A673 (cell line): ENCODE results near the gene BBS9. TPM values are rescaled to one million over a fixed set of nuclear protein-coding genes. Genes with fewer than 3 reads are reported as not detected.

Experiments used
- BruUV-seq: library from RNA; stranded (reverse); fragments of 400-500 nt; replicated peaks from 2 replicates; lab custom pipeline; 2021; lab: Mats Ljungman, UMichigan
- CTCF ChIA-PET: fragments of 300-600 bp; sonication (Branson Sonifier 250); formaldehyde crosslinking; loops from one replicate; lab custom pipeline; 2022; ENCODE audit warnings: antibody characterized with exemption; lab: Charles Lee
- POLR2A ChIA-PET: fragments of 300-600 bp; sonication (Branson Sonifier 250); formaldehyde crosslinking; loops from one replicate; lab custom pipeline; 2022; ENCODE audit warnings: antibody characterized with exemption; ENCODE audit not compliant: low non-redundant PET; lab: Charles Lee
- DNase-seq: peaks from one replicate; pipeline ENCODE4 v3.0.0-alpha.2; 2015; ENCODE audit warnings: low spot score
- H3K27ac ChIP-seq: fragments of 200-600 bp; sonication (generic); 2 replicates; pipeline ENCODE4 v1.5.1; 2016; ENCODE audit warnings: mixed run types, low read depth, mild to moderate bottlenecking, mixed read lengths, antibody characterized with exemption, low read length; ENCODE audit not compliant: poor library complexity, severe bottlenecking
- H3K27me3 ChIP-seq: fragments of 200-600 bp; sonication (generic); replicated peaks from 2 replicates; pipeline ENCODE4 v1.6.1; 2017; ENCODE audit warnings: mixed run types, low read depth, mild to moderate bottlenecking, mixed read lengths, antibody characterized with exemption, low read length; ENCODE audit not compliant: insufficient read depth, poor library complexity
- H3K36me3 ChIP-seq: fragments of 200-600 bp; sonication (generic); 2 replicates; pipeline ENCODE4 v1.6.1; 2016; ENCODE audit warnings: mixed run types, mild to moderate bottlenecking, mixed read lengths, antibody characterized with exemption, low read length; ENCODE audit not compliant: insufficient read depth, poor library complexity, severe bottlenecking
- H3K4me1 ChIP-seq: fragments of 200-600 bp; sonication (generic); 2 replicates; pipeline ENCODE4 v1.6.1; 2017; ENCODE audit warnings: mixed run types, mild to moderate bottlenecking, mixed read lengths, antibody characterized with exemption, low read length; ENCODE audit not compliant: insufficient read depth, poor library complexity, severe bottlenecking
- H3K4me3 ChIP-seq: fragments of 200-600 bp; sonication (generic); 2 replicates; pipeline ENCODE4 v1.5.1; 2016; ENCODE audit warnings: low read depth, mixed run types, mild to moderate bottlenecking, mixed read lengths, low read length; ENCODE audit not compliant: poor library complexity, severe bottlenecking
- H3K9me3 ChIP-seq: fragments of 200-600 bp; sonication (generic); 2 replicates; pipeline ENCODE4 v1.6.1; 2016; ENCODE audit warnings: mixed run types, low read depth, mild to moderate bottlenecking, mixed read lengths, antibody characterized with exemption, low read length; ENCODE audit not compliant: poor library complexity, severe bottlenecking
- EZH2 ChIP-seq: fragments of 200-600 bp; sonication (generic); IDR thresholded peaks from 2 replicates; pipeline ENCODE4 v1.6.1; 2017; ENCODE audit warnings: borderline replicate concordance, low read depth, mild to moderate bottlenecking, mixed read lengths, antibody characterized with exemption, low read length; ENCODE audit not compliant: poor library complexity, severe bottlenecking
- intact Hi-C: fragments of 100-400 bp; cut with micrococcal nuclease; formaldehyde crosslinking; loops from one replicate; pipeline ENCODE4 v1.10.0; 2022; ENCODE audit not compliant: unreplicated experiment
- total RNA-seq: library from RNA; stranded (reverse); gene quantifications from 2 replicates; pipeline ENCODE4 v1.2.3, GENCODE V29; 2021
- TF ChIP-seq, protein P1 (sequence below): fragments of 300-800, 200-600 bp; sonication (generic); conservative IDR thresholded peaks from 2 replicates; pipeline ENCODE4 v1.5.1; 2017; ENCODE audit warnings: low read depth, mild to moderate bottlenecking, antibody characterized with exemption, low read length, moderate library complexity, mixed read lengths

Gene BBS9
- total RNA-seq, 1 experiment from 2014 or later: 9.4 TPM

DNA sequence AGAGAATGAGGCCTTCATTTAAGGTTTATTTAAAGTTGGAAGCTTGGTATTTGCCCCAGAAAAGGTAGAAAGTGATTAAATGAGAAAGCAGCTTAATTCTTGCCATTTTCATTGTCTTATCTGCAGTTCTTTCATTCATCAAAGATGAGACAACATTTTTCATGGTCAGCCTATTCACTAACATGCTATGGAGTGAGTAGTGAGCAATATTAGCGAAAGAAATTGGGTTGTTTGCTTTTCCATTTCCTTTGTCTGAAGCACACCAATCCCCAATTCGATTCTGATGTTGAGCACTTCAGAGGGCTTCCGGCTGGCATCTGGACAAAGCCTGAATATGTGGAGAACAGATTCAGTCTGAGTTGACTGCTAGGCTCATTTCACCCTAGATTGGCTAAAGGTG is 317.2 kb downstream of the BBS9 start:
- no peak for TF ChIP-seq EZH2
- TF ChIP-seq, protein P1, sequence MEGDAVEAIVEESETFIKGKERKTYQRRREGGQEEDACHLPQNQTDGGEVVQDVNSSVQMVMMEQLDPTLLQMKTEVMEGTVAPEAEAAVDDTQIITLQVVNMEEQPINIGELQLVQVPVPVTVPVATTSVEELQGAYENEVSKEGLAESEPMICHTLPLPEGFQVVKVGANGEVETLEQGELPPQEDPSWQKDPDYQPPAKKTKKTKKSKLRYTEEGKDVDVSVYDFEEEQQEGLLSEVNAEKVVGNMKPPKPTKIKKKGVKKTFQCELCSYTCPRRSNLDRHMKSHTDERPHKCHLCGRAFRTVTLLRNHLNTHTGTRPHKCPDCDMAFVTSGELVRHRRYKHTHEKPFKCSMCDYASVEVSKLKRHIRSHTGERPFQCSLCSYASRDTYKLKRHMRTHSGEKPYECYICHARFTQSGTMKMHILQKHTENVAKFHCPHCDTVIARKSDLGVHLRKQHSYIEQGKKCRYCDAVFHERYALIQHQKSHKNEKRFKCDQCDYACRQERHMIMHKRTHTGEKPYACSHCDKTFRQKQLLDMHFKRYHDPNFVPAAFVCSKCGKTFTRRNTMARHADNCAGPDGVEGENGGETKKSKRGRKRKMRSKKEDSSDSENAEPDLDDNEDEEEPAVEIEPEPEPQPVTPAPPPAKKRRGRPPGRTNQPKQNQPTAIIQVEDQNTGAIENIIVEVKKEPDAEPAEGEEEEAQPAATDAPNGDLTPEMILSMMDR: no peak
- Histone ChIP-seq H3K27me3 (no peaks in the 10 kb centered on the region), H3K27ac (no peak overlapping the region), H3K4me1 (no peaks in the 10 kb centered on the region), H3K4me3 (no peak overlapping the region), H3K36me3 (no peaks in the 10 kb centered on the region), H3K9me3 (no peaks in the 10 kb centered on the region)
- BruUV-seq: no TSS peak
- intact Hi-C loops: no loop called here
- ChIA-PET CTCF (no interaction called here), POLR2A (no interaction called here)
- DNase-seq: no peak

DNA sequence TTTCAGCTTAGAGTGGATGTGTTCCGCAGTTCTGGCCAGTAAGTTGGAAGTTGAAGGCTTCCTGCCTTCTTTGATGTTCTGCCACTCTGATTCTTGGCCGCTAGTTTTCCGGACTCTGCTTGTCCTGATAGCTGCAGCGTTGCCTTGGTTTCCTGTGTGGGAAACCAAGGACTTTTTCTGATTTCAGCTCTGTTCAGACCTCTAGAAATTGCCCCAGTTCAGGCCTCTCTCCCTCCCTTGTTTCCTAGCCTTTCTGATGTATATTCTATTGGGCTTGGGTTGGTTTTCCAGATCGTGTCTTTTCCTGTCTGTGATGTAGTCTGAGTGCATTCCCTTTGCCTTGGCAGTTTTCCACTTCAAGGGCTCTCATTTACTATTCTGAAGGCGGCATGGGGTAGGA is 318.7 kb downstream of the BBS9 start:
- Histone ChIP-seq H3K4me1 (no peaks in the 10 kb centered on the region), H3K36me3 (no peaks in the 10 kb centered on the region), H3K27me3 (no peaks in the 10 kb centered on the region), H3K4me3 (no peak overlapping the region), H3K9me3 (no peaks in the 10 kb centered on the region), H3K27ac (no peak overlapping the region)
- ChIA-PET POLR2A (no interaction called here), CTCF (no interaction called here)
- TF ChIP-seq, protein P1: no peak
- TF ChIP-seq EZH2: no peak
- BruUV-seq: no TSS peak
- intact Hi-C loops: no loop called here
- DNase-seq: no peak

DNA sequence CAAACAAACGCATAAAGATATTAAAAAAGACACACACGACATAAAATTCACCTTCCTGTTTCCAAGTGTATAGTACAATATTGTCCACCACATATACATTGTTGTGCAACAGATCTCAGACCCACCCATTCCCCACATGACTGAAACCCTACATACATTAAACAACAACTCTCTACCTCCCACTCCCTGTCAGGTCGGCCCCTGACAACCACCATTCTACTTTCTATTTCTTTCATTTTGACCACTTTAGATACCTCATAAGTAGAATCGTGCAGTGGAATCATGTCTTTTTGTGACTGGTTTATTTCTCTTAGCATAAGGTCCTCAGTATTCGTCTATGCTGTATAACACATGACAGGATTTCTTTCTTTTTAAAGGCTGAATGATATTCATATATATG is 320.5 kb downstream of the BBS9 start:
- TF ChIP-seq, protein P1: no peak
- TF ChIP-seq EZH2: no peak
- Histone ChIP-seq H3K27me3 (no peaks in the 10 kb centered on the region), H3K4me1 (no peaks in the 10 kb centered on the region), H3K36me3 (no peaks in the 10 kb centered on the region), H3K27ac (no peak overlapping the region), H3K4me3 (no peak overlapping the region), H3K9me3 (no peaks in the 10 kb centered on the region)
- POLR2A ChIA-PET: no interaction called here
- BruUV-seq: no TSS peak
- CTCF ChIA-PET: no interaction called here
- DNase-seq: no peak
- intact Hi-C loops: no loop called here
